ENCODE data around the gene VAV3.
"Not testable (repeated sequence)": the region's sequence is repeated elsewhere in the genome, so short reads cannot be mapped to it uniquely, and the experiment has no call there.

Gene VAV3

GRCh38 chr1:107965110-107965991 lies at the start of gene VAV3:
VAV3 (minus strand) TSS chr1:107965180; CDS start chr1:107964869, 311 bp downstream.
- peak; percentile 79 for DNase-seq (ENCODE audit: low spot score)

GRCh38 chr1:108012553-108012952 lies 47.6 kb upstream of the VAV3 start:
- no peak for DNase-seq (ENCODE audit: low spot score)

- no peak for DNase-seq (ENCODE audit: low spot score)
Observed at GRCh38 chr1:108011295-108011694, 46.3 kb upstream of the VAV3 start.

GRCh38 chr1:108010581-108010980 lies 45.6 kb upstream of the VAV3 start:
- no peak for DNase-seq (ENCODE audit: low spot score)

GRCh38 chr1:108009603-108010195 lies 44.7 kb upstream of the VAV3 start:
- peak; percentile 66 for DNase-seq (ENCODE audit: low spot score)

- DNase-seq (ENCODE audit: low spot score) = no peak
Observed at GRCh38 chr1:108007531-108007930, 42.6 kb upstream of the VAV3 start.

- no peak for DNase-seq (ENCODE audit: low spot score)
Observed at GRCh38 chr1:108007070-108007469, 42.1 kb upstream of the VAV3 start.

GRCh38 chr1:108004919-108005318 lies 39.9 kb upstream of the VAV3 start:
- not testable (repeated sequence) for DNase-seq (ENCODE audit: low spot score)

GRCh38 chr1:108000620-108001111 lies 35.7 kb upstream of the VAV3 start:
- no peak for DNase-seq (ENCODE audit: low spot score)

- DNase-seq (ENCODE audit: low spot score) = no peak
Observed at GRCh38 chr1:108000184-108000583, 35.2 kb upstream of the VAV3 start.

GRCh38 chr1:107997866-107998265 lies 32.9 kb upstream of the VAV3 start:
- no peak for DNase-seq (ENCODE audit: low spot score)

GRCh38 chr1:107993920-107994319 lies 28.9 kb upstream of the VAV3 start:
- no peak for DNase-seq (ENCODE audit: low spot score)

- no peak for DNase-seq (ENCODE audit: low spot score)
Observed at GRCh38 chr1:107992347-107992746, 27.4 kb upstream of the VAV3 start.

- peak; percentile 80 for DNase-seq (ENCODE audit: low spot score)
Observed at GRCh38 chr1:107991371-107992066, 26.5 kb upstream of the VAV3 start.

GRCh38 chr1:107990606-107991005 lies 25.6 kb upstream of the VAV3 start:
- no peak for DNase-seq (ENCODE audit: low spot score)

- no peak for DNase-seq (ENCODE audit: low spot score)
Observed at GRCh38 chr1:107981277-107981676, 16.3 kb upstream of the VAV3 start.

GRCh38 chr1:107979926-107980325 lies 14.9 kb upstream of the VAV3 start:
- DNase-seq (ENCODE audit: low spot score) = no peak

- DNase-seq (ENCODE audit: low spot score) = no peak
Observed at GRCh38 chr1:107979088-107979487, 14.1 kb upstream of the VAV3 start.

- DNase-seq (ENCODE audit: low spot score) = no peak
Observed at GRCh38 chr1:107976836-107977235, 11.9 kb upstream of the VAV3 start.

- DNase-seq (ENCODE audit: low spot score) = no peak
Observed at GRCh38 chr1:107976431-107976830, 11.5 kb upstream of the VAV3 start.

GRCh38 chr1:107975851-107976250 lies 10.9 kb upstream of the VAV3 start:
- no peak for DNase-seq (ENCODE audit: low spot score)

GRCh38 chr1:107974090-107974489 lies 9.1 kb upstream of the VAV3 start:
- DNase-seq (ENCODE audit: low spot score) = no peak
